Mesendoderm (in vitro differentiated cells): ENCODE measurements around the gene PRPF40A. TPM values are rescaled to one million over a fixed set of nuclear protein-coding genes. Genes with fewer than 3 reads are reported as not detected.
A peak's percentile ranks its signal among the peaks of the same experiment; 100 is the strongest.
"Not testable (repeated sequence)": the region's sequence is repeated elsewhere in the genome, so short reads cannot be mapped to it uniquely, and the experiment has no call there.

Source experiments
- DNase-seq: peaks from one replicate; pipeline ENCODE4 v3.0.0; 2013
- H2AK5ac ChIP-seq: 2 replicates; pipeline ENCODE4 v1.6.1; 2013; ENCODE audit warnings: low read length, inconsistent platforms
- H2BK120ac ChIP-seq: 2 replicates; pipeline ENCODE4 v1.6.1; 2013; ENCODE audit warnings: low read depth, mild to moderate bottlenecking, low read length, moderate library complexity, mixed read lengths
- H2BK15ac ChIP-seq: replicated peaks from 2 replicates; pipeline ENCODE4 v1.6.1; 2013; ENCODE audit warnings: low read depth, mild to moderate bottlenecking, moderate library complexity
- H2BK5ac ChIP-seq: 2 replicates; pipeline ENCODE4 v1.6.1; 2013; ENCODE audit warnings: low read length, inconsistent platforms
- H3K18ac ChIP-seq: 2 replicates; pipeline ENCODE4 v1.6.1; 2013; ENCODE audit warnings: mild to moderate bottlenecking, low read length, mixed read lengths
- H3K23ac ChIP-seq: one replicate; pipeline ENCODE4 v1.6.1; 2013; ENCODE audit warnings: low read length
- H3K27ac ChIP-seq: 2 replicates; pipeline ENCODE4 v1.5.1; 2013; ENCODE audit warnings: low read depth, mild to moderate bottlenecking, inconsistent platforms, low read length, moderate library complexity
- H3K27me3 ChIP-seq: 2 replicates; pipeline ENCODE4 v1.6.1; 2013; ENCODE audit warnings: low read length, control low read depth, mild to moderate bottlenecking, inconsistent platforms; ENCODE audit not compliant: insufficient read depth, poor library complexity
- H3K36me3 ChIP-seq: 2 replicates; pipeline ENCODE4 v1.6.1; 2013; ENCODE audit warnings: low read length, inconsistent platforms; ENCODE audit not compliant: control insufficient read depth, insufficient read depth
- H3K4ac ChIP-seq: one replicate; pipeline ENCODE4 v1.6.1; 2013; ENCODE audit warnings: low read depth, mild to moderate bottlenecking, low read length, moderate library complexity
- H3K4me1 ChIP-seq: 2 replicates; pipeline ENCODE4 v1.6.1; 2013; ENCODE audit warnings: low read depth, low read length, inconsistent platforms; ENCODE audit not compliant: control insufficient read depth
- H3K4me2 ChIP-seq: 2 replicates; pipeline ENCODE4 v1.6.1; 2013; ENCODE audit warnings: low read length
- H3K4me3 ChIP-seq: 2 replicates; pipeline ENCODE4 v1.5.1; 2013; ENCODE audit warnings: mild to moderate bottlenecking, low read length
- H3K56ac ChIP-seq: one replicate; pipeline ENCODE4 v1.6.1; 2013; ENCODE audit warnings: low read length
- H3K79me1 ChIP-seq: 2 replicates; pipeline ENCODE4 v1.6.1; 2013; ENCODE audit warnings: low read length, inconsistent platforms
- H3K79me2 ChIP-seq: 2 replicates; pipeline ENCODE4 v1.6.1; 2013; ENCODE audit warnings: mild to moderate bottlenecking, low read length; ENCODE audit not compliant: control insufficient read depth, insufficient read depth
- H3K9ac ChIP-seq: 2 replicates; pipeline ENCODE4 v1.6.1; 2013; ENCODE audit warnings: low read length, inconsistent platforms
- H4K5ac ChIP-seq: one replicate; pipeline ENCODE4 v1.6.1; 2013; ENCODE audit warnings: low read length
- H4K8ac ChIP-seq: one replicate; pipeline ENCODE4 v1.6.1; 2013; ENCODE audit warnings: low read depth, mild to moderate bottlenecking, control low read depth, low read length, moderate library complexity
- WGBS: extraction: QIAGEN DNeasy Blood & Tissue Kit; methylation state at CpG from one replicate; pipeline ENCODE4 v1.1.7; 2013; ENCODE audit warnings: low lambda C conversion rate, missing lambda C conversion rate; ENCODE audit not compliant: insufficient coverage; ENCODE audit errors: extremely low coverage; 5-methylcytosine and 5-hydroxymethylcytosine counted together
- polyA plus RNA-seq, 2 experiments: library from polyadenylated mRNA; stranded (reverse); fragments of 200-250 nt; gene quantifications; one replicate each; pipeline ENCODE4 v1.2.3, GENCODE V29; 2013

The PRPF40A gene
- 328 TPM for polyA plus RNA-seq (2013, experiment 1 of 2)
- polyA plus RNA-seq (2013, experiment 2 of 2), result 320 TPM

DNA sequence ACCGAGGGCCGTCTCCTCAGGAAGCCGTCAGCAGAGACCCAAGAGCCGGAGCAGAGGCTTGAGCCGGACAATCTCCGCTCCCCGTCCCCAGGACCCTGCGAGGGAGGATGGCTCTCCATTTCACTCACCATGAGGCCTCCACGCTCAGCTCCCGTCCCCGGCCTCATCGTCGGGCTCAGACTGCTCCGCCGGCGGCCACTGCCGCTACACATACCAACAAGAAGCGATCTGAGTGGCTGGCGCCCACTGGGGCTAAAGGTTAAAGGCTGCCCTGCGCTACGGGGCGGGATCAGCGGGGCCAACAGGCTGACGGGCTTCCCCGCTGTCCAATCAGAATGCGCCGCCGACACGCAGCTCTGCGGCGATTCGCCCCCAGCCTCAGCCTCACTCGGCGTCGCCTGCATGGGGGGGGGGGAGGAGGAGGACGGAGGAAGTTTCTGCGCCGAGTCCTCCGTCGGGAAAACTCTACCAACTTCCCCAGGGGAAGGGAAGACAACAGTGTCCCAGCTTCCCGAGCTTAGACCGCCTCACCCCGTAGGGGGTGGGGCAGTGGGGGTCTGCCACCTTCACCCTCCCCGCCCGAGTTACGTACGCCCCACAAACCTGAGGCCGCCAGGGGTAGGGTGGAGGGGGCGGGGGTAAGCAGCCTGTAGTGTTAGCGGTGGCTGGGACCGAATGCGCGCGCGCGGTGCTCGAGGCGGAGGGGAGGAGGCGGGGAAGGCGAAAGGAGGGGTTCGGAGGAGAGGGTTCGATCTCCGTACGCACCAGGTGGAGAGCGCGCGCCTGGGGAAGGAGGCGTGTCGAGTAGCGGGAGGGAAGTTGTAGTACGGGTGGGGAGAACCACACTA lies at the start of gene PRPF40A:
PRPF40A (minus strand) TSS at position 234 of the 848 bp plus-strand sequence; CDS start at position 212, 22 bp downstream.
- Histone ChIP-seq H3K56ac (peak within 1 kb of the TSS; percentile 96), H4K8ac (no peak within 1 kb of the TSS), H2BK15ac (no peak within 1 kb of the TSS), H3K4me1 (no peaks in the 10 kb centered on the region), H4K5ac (peak within 1 kb of the TSS; percentile 68), H2BK120ac (no peak within 1 kb of the TSS), H3K18ac (peak within 1 kb of the TSS; percentile 68), H3K36me3 (no peaks in the 10 kb centered on the region), H3K4me2 (peak within 1 kb of the TSS; percentile 53), H3K4ac (peak within 1 kb of the TSS; percentile 89), H3K79me1 (no peaks in the 10 kb centered on the region), H3K4me3 (peak within 1 kb of the TSS; percentile 85), H2BK5ac (peak within 1 kb of the TSS; percentile 86), H3K9ac (peak within 1 kb of the TSS; percentile 96), H3K27me3 (no peaks in the 10 kb centered on the region), H2AK5ac (no peak within 1 kb of the TSS), H3K27ac (peak within 1 kb of the TSS; percentile 92), H3K79me2 (peaks cover 56% of the 10 kb centered on the region), H3K23ac (no peak within 1 kb of the TSS)
- DNase-seq, result peak; percentile 99
- no CpG with 5 or more reads among the region's 71 CpGs for WGBS

DNA sequence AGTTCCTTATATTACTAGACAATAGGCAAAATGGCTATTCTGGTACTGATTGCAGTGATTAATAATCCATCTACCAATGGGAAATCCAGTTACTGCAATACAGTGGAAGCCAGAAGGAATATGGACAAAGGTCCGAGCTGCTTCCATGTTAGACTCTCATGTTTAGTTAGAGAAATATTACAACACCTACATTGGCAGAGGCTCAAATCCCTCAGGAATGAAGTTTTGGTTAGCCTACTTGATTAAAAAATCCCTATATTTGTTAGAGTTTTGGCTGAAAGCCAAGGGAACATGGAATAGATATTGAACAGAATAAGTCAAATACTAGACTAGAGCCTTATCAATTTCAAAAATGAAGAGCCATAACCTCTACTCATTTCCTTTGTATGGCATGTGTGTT lies 49.7 kb upstream of the PRPF40A start:
- no peaks in the 10 kb centered on the region for H3K79me1 ChIP-seq
- H2AK5ac ChIP-seq, result no peak overlapping the region
- no peak overlapping the region for H2BK120ac ChIP-seq
- H3K18ac ChIP-seq, result no peak overlapping the region
- H2BK15ac ChIP-seq, result no peak overlapping the region
- no peak for DNase-seq
- H3K4me1 ChIP-seq, result no peaks in the 10 kb centered on the region
- H3K27me3 ChIP-seq, result no peaks in the 10 kb centered on the region
- no peak overlapping the region for H3K23ac ChIP-seq
- no peaks in the 10 kb centered on the region for H3K36me3 ChIP-seq
- no CpG with 5 or more reads among the region's 1 CpG for WGBS
- no peak overlapping the region for H3K4ac ChIP-seq
- H3K9ac ChIP-seq, result no peak overlapping the region
- H3K4me2 ChIP-seq, result no peak overlapping the region
- no peak overlapping the region for H3K56ac ChIP-seq
- no peak overlapping the region for H4K8ac ChIP-seq
- no peak overlapping the region for H3K27ac ChIP-seq
- H2BK5ac ChIP-seq, result no peak overlapping the region
- no peaks in the 10 kb centered on the region for H3K79me2 ChIP-seq
- no peak overlapping the region for H3K4me3 ChIP-seq
- no peak overlapping the region for H4K5ac ChIP-seq

DNA sequence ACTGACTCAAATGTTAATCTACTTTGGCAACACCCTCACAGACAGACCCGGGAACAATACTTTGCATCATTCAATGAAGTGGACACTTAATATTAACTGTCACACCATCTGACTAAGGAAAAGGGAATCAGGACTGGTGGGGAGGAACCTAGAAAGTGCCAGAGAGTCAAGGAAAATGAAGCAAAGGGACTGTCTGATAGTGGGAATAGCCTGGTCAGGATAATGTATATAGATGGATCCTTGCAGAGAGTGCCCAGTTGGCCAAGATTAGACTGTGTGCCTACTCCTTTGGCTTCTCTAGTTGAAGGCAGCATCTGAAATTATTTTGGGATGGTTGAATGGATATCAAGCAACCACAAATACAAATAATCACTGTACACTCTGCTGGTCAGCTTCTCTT lies 46.4 kb upstream of the PRPF40A start:
- Histone ChIP-seq H3K4me2 (no peak overlapping the region), H3K4me3 (no peak overlapping the region), H3K4me1 (peaks cover 4% of the 10 kb centered on the region), H3K27me3 (no peaks in the 10 kb centered on the region), H3K79me2 (no peaks in the 10 kb centered on the region), H2BK15ac (no peak overlapping the region), H4K8ac (no peak overlapping the region), H4K5ac (no peak overlapping the region), H3K4ac (peak overlapping the region; percentile 62), H3K23ac (no peak overlapping the region), H2BK5ac (peak overlapping the region; percentile 26), H3K27ac (peak overlapping the region; percentile 4), H3K56ac (peak overlapping the region; percentile 17), H2AK5ac (no peak overlapping the region), H2BK120ac (no peak overlapping the region), H3K9ac (no peak overlapping the region), H3K79me1 (no peaks in the 10 kb centered on the region), H3K18ac (no peak overlapping the region), H3K36me3 (no peaks in the 10 kb centered on the region)
- no CpG with 5 or more reads among the region's 1 CpG for WGBS
- no peak for DNase-seq

DNA sequence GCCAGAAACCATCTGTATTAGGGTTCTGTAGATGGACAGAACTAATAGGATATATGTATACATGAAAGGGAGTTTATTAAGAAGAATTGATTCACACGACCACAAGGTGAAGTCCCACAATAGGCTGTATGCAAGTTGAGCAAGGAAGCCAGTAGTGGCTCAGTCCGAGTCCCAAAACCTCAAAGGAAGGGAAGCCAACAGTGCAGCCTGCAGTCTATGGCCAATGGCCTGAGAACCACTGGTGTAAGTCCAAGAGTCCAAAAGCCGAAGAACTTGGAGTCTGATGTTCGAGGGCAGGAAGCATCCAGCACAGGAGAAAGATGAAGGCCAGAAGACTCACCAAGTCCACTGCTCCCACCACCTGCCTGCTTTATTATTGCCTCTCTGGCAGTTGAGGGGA lies 45.9 kb upstream of the PRPF40A start:
- no CpG with 5 or more reads among the region's 4 CpGs for WGBS

DNA sequence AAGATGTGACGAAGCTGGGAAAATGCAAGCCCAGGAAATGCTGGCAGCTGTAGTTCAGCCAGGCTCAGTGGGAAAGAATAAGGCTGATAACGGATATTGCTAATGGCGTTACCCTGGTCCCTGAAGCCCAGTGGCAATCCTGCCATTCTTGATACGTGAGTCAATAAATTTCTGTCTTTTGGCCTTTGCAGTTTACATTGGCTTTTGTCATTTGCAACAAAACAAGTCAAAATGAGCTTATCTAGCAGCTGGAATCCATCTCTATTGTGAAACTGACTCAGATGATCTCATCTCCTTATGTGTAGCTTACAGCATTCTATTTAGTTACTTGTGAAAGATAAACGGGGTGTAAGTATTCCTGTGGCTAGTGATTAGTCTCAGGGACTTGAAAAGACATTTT lies 44.9 kb upstream of the PRPF40A start:
- H3K36me3 ChIP-seq, result no peaks in the 10 kb centered on the region
- no peak overlapping the region for H3K23ac ChIP-seq
- H3K56ac ChIP-seq, result no peak overlapping the region
- no peak overlapping the region for H3K18ac ChIP-seq
- no peak overlapping the region for H2BK5ac ChIP-seq
- H2AK5ac ChIP-seq, result no peak overlapping the region
- H3K4ac ChIP-seq, result no peak overlapping the region
- DNase-seq, result peak; percentile 97
- no peak overlapping the region for H4K8ac ChIP-seq
- H3K4me3 ChIP-seq, result no peak overlapping the region
- no peaks in the 10 kb centered on the region for H3K27me3 ChIP-seq
- no peak overlapping the region for H2BK120ac ChIP-seq
- WGBS, result no CpG with 5 or more reads among the region's 5 CpGs
- H3K27ac ChIP-seq, result peak overlapping the region; percentile 63
- no peak overlapping the region for H2BK15ac ChIP-seq
- no peak overlapping the region for H3K4me2 ChIP-seq
- H3K4me1 ChIP-seq, result peaks cover 4% of the 10 kb centered on the region
- H3K79me2 ChIP-seq, result no peaks in the 10 kb centered on the region
- no peaks in the 10 kb centered on the region for H3K79me1 ChIP-seq
- no peak overlapping the region for H3K9ac ChIP-seq
- H4K5ac ChIP-seq, result no peak overlapping the region

More for the DNA sequence above, 45.9 kb upstream of the PRPF40A start:
- H3K4me2 ChIP-seq, H3K79me2 ChIP-seq, DNase-seq, H3K23ac ChIP-seq, H2BK120ac ChIP-seq, H3K36me3 ChIP-seq, H2BK15ac ChIP-seq, H3K79me1 ChIP-seq, H2AK5ac ChIP-seq, H3K27me3 ChIP-seq, H4K8ac ChIP-seq, H3K9ac ChIP-seq, H3K4me3 ChIP-seq, H3K4me1 ChIP-seq, H4K5ac ChIP-seq: not testable (repeated sequence)
- Histone ChIP-seq H2BK5ac (peak overlapping the region; percentile 26), H3K27ac (peak overlapping the region; percentile 4), H3K4ac (peak overlapping the region; percentile 62), H3K56ac (peak overlapping the region; percentile 17), H3K18ac (peak overlapping the region; percentile 31)
